IPS-NIHi7 (cell line): Measurements from ENCODE around the gene APELA.
A peak's percentile ranks its signal among the peaks of the same experiment; 100 is the strongest.
"Not testable (repeated sequence)": the region's sequence is repeated elsewhere in the genome, so short reads cannot be mapped to it uniquely, and the experiment has no call there.

Experiments used
- DNase-seq: peaks from one replicate; pipeline ENCODE4 v3.0.0; 2012; ENCODE audit warnings: mixed read lengths; ENCODE audit errors: extremely low spot score

Gene APELA

DNA sequence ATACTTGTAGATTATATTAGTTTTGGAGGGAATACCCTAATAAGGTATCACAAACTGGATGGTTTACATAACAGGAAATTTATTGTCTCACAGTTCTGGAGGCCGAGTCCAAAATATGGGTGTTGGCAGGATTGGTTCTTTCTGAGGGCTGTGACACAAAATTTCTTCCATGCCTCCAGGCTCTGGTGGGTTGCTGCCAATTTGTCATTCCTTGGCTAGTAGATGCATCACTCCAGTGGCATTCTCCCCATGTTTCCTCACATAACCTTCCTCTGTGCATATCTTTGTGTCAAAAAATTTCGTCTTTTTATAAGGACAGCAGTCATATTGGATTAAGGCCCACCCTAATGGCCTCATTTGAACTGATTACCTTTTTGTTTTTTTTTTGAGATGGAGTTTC lies 49.3 kb downstream of the APELA start:
- no peak for DNase-seq

DNA sequence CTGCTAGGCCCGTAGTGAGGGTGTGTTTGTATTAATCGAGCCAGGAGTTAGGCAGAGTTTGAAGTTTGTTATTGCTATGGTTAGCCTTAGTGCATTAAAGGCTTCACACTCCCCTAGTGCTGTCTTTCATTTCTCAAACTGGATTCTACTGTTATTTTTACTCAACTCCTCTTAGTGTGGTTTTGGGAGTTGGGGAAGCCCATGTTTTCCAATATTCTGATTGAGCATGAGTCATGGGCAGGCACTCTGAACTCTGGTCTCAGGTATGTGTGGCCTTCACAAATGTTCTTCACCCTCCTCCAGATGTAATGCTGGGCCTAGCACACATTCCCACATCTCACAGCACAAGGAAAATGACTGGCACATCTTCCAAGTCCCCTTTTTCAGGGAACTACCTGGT lies 50.1 kb downstream of the APELA start:
- DNase-seq = not testable (repeated sequence)

DNA sequence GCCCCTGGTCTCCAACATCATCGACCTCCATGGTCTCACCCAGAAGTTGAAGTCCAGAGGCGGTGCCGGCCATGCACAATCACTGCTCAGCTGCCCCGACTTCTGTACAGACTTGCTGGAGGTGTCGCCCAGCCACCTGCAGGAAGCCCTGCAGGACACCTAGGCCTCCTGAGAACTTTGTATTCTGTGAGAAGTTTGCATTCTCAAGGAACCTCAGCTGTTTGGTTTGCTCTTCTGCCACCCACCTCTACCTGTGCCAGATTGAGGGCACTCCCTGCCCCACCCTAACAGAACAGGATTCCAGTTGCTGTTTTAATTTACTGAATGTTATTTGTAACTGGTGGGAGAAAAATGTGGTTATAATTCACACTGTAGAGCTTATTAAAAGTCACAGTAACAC lies 53.7 kb downstream of the APELA start:
- DNase-seq = no peak

DNA sequence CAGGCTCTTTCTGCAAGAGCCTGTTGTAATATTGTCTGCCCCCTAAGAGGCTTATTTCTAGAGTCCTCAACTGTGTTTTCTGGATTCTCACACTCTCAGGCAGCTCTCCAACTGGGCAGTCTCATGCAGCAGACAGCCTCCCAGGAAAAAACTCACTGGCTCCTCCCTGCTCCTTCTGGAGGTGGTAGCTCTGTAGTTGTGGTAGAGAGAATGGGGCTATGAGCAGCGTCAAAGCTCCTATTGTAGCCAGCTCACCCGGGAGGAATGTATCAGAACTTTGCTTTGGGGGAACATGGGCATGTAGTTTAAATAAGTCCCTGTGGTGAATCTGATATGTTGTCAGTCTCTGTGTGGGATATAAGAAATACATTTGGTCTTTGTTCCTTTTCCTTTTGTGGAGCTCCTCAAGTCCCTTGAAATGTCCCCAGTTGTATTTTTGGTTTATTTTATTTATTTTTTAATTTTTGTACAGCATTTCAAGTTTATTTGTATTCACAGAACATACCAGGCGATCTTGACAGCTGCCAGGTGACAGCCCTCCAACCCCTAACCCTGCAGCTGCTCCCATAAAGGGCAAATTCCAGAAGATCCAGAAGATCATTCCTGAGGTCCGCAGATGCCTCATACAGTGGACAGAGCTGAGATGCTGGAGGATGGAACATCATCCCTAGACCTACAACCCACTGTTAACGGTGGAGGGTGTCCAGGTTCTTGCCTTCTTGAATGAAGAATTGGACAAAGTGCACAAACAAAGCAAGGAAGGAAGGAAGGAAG lies 54.8 kb downstream of the APELA start:
- peak; percentile 26 for DNase-seq

DNA sequence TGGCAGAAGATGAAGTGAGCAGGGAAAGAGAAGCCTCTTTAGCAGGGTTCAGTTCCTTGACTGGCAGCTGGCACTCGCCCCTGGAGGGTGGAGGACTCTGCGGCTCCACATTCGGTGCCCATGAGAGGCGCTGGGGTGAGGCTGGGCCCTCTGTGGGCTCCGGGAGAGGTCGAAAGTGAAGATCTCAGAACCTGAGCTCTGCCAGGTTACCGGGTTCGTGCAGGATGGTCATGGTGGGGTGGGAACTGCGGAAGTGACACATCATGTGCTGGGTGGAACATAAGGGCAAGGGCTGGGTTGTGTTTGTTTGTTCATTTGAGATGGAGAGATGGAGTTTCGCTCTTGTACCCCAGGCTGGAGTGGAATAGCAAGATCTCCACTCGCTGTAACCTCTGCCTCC lies 56.3 kb downstream of the APELA start:
- no peak for DNase-seq

DNA sequence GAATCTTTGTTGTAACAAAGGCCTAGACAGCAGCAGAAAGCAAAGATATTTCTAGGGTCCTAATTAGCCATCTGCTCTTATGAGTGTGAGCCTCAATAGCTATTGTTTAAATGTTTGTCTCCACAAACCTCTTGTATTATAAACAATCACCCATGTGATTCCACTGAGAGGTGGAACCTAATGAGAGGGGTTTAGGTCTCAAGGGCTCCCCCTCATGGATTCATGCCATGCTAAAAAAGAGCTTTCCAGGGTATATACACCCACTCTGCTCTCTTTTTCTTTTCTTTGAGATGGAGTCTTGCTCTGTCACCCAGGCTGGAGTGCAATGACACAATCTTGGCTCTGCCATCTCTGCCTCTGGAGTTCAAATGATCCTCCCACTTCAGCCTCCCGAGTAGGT lies 58.4 kb downstream of the APELA start:
- peak; percentile 50 for DNase-seq

DNA sequence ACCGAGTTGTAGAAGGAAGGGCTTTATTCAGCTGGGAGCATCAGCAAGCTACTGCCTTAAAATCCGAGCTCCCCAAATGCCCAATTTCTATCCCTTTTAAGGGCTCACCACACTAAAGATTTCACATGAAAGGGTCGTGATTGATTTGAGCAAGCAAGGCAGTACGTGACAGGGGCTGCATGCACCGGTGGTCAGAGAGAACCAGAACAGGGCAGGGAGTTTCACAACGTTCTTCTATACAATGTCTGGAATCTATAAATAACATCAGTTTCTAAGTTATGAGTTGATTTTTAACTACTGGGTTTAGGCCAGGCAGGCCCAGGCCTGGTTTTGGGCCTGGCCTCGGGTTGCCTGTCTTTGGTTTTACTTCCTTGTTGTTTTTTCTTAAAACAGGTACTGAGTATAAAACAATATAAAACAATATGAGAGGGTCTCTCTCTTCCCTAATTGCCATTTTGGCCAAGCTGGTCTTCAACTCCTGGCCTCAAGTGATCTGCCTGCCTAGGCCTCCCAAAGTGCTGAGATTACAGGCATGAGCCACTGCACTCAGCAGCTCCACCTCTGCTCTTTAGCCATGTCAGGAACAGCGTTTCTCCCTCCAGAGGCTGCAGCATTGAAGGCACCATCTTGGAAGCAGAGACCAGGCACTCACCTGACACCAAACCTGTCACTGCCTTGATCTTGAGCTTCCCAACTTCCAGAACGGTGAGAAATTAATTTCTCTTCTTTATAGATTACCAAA lies 59.1 kb downstream of the APELA start:
- DNase-seq = not testable (repeated sequence)

DNA sequence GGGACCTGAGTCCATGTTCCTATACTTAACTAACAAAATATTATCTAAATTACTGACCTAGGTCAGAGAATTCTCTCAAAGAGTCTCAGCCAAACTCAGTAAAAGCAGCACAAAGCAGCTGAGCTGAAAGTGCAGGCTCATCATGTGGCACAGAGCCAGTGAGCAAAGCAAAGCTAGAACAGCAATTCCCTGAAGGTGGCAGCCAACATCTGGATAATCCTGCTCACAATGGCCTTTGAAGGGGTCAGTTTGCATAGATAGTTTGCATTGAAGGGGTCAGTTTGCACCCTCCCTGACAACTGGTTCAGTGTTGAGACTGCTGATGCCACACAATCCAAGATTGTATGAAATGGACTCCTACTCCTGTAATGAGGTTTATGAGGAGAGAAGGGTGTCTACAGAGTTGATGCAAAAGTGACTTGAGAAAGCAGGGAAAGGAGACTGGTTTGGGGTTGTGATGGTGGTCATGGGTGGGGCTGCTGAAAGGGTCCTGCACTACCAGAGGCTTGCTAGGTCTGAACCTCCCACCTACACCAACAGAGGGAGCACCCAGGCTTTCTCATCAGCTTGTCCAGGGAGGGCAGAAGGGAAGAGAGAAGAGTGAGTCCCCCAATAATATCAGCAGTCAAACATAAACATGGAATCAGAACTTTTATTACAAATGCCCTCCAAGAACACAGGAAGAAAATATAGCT lies 60.7 kb downstream of the APELA start:
- peak; percentile 38 for DNase-seq

DNA sequence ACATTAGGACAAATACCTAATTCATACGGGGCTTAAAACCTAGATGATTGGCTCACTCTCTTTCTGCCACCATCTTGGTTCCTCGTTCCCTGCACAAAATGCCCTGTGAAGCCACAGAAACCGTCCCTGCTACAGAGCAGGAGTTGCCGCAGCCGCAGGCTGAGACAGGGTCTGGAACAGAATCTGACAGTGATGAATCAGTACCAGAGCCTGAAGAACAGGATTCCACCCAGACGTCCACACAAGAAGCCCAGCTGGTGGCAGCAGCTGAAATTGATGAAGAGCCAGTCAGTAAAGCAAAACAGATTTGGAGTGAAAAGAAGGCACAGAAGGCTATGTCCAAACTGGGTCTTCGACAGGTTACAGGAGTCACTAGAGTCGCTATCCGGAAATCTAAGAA lies 66.2 kb downstream of the APELA start:
- DNase-seq = no peak

DNA sequence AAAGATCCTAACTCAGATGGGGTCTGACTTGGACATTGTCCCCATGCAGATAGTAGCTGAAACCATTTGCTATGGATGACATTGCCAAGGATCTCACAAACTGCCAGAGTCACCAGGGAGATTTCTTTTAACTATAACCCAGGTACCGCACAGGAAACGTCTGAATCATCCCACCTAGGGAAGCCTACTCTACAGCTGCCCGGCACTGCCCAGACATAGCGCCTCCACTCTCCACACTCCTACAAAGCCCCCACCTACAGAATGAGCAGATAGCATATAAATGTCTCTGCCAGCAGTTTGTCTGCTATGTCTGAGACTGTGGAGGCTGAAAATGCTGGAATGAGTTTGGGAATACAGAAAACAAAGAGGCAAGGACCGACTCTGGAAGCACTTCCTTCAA lies 68.2 kb downstream of the APELA start:
- DNase-seq = no peak

DNA sequence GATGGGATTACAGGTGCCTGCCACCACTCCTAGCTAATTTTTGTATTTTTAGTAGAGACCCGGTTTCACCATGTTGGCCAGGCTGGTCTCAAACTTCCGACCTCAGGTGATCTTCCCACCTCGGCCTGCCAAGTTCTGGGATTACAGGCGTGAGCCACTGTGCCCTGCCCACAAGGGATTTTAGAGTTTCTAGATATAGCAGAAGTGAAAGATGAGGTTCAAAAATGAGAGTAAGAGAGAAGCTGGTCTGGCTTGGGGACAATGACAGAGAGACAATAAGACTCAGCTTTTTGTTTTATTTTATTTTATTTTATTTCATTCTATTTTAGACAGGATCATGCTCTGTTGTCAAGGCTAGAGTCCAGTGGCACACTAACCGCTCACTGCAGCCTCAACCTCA lies 69.8 kb downstream of the APELA start:
- no peak for DNase-seq
